Neural cell (in vitro differentiated cells): ENCODE data around the gene SLC25A26. TPM values are rescaled to one million over a fixed set of nuclear protein-coding genes. Genes with fewer than 3 reads are reported as not detected.

Experiments
- H2AFZ ChIP-seq: fragments of 200-600, 300-800 bp; sonication (generic), shearing (Covaris generic); 2 replicates; pipeline ENCODE4 v1.6.0; 2014; ENCODE audit warnings: low read depth, mild to moderate bottlenecking, antibody characterized with exemption, low read length, moderate library complexity
- H3F3A ChIP-seq: fragments of 200-600 bp; shearing (Covaris generic); 2 replicates; pipeline ENCODE4 v1.6.1; 2016; ENCODE audit warnings: mild to moderate bottlenecking, moderate library complexity, mixed read lengths, antibody characterized with exemption, low read length; ENCODE audit not compliant: insufficient read depth, poor library complexity, severe bottlenecking
- H3K27ac ChIP-seq: fragments of 200-600, 300-800 bp; sonication (generic), shearing (Covaris generic); 2 replicates; pipeline ENCODE4 v1.5.1; 2014; ENCODE audit warnings: mild to moderate bottlenecking, low read length, moderate library complexity
- H3K27me3 ChIP-seq: fragments of 300-800, 200-600 bp; sonication (generic), shearing (Covaris generic); 2 replicates; pipeline ENCODE4 v1.6.0; 2014; ENCODE audit warnings: mild to moderate bottlenecking, low read depth, low read length, moderate library complexity; ENCODE audit not compliant: insufficient read depth
- H3K36me3 ChIP-seq: fragments of 300-800, 200-600 bp; sonication (generic), shearing (Covaris generic); 2 replicates; pipeline ENCODE4 v1.5.1; 2014; ENCODE audit warnings: mild to moderate bottlenecking, antibody characterized with exemption, low read length, moderate library complexity; ENCODE audit not compliant: insufficient read depth
- H3K4me2 ChIP-seq: fragments of 300-800, 200-600 bp; sonication (generic), shearing (Covaris generic); 2 replicates; pipeline ENCODE4 v1.6.0; 2014; ENCODE audit warnings: mild to moderate bottlenecking, low read length
- H3K4me3 ChIP-seq: fragments of 300-800, 200-600 bp; sonication (generic), shearing (Covaris generic); 2 replicates; pipeline ENCODE4 v1.5.1; 2014; ENCODE audit warnings: mild to moderate bottlenecking, low read length, moderate library complexity
- H3K79me2 ChIP-seq: fragments of 200-600 bp; shearing (Covaris generic); replicated peaks from 2 replicates; pipeline ENCODE4 v1.6.0; 2014; ENCODE audit warnings: mild to moderate bottlenecking, low read length, moderate library complexity; ENCODE audit not compliant: insufficient read depth
- H3K9ac ChIP-seq: fragments of 300-800, 200-600 bp; sonication (generic), shearing (Covaris generic); 2 replicates; pipeline ENCODE4 v1.6.1; 2016; ENCODE audit warnings: mild to moderate bottlenecking, low read length, mixed read lengths
- H3K9me2 ChIP-seq: fragments of 200-600 bp; shearing (Covaris generic); 2 replicates; pipeline ENCODE4 v1.6.1; 2016; ENCODE audit warnings: mild to moderate bottlenecking, low read length, mixed read lengths; ENCODE audit not compliant: insufficient read depth
- H3K9me3 ChIP-seq: fragments of 200-600, 300-800 bp; sonication (generic), shearing (Covaris generic); 2 replicates; pipeline ENCODE4 v1.6.1; 2016; ENCODE audit warnings: mild to moderate bottlenecking, mixed run types, low read length, moderate library complexity, mixed read lengths
- H4K20me1 ChIP-seq: fragments of 200-600 bp; shearing (Covaris generic); 2 replicates; pipeline ENCODE4 v1.6.1; 2016; ENCODE audit warnings: mild to moderate bottlenecking, mixed run types; ENCODE audit not compliant: insufficient read depth
- CTCF ChIP-seq: fragments of 450-650 bp; IDR thresholded peaks from 2 replicates; pipeline ENCODE4 v1.5.1; 2014; ENCODE audit warnings: antibody characterized with exemption, mild to moderate bottlenecking, moderate library complexity; ENCODE audit not compliant: poor library complexity, severe bottlenecking
- EP300 ChIP-seq: fragments of 450-650 bp; conservative IDR thresholded peaks from 2 replicates; pipeline ENCODE4 v1.6.1; 2014; ENCODE audit warnings: antibody characterized with exemption, mild to moderate bottlenecking, moderate library complexity; ENCODE audit not compliant: poor library complexity, severe bottlenecking
- EZH2 ChIP-seq: fragments of 200-600, 300-800 bp; shearing (Covaris generic), sonication (generic); IDR thresholded peaks from 2 replicates; pipeline ENCODE4 v1.6.1; 2014; ENCODE audit warnings: antibody characterized with exemption, low read length, borderline replicate concordance, mild to moderate bottlenecking; ENCODE audit not compliant: insufficient read depth, poor library complexity, severe bottlenecking
- MXI1 ChIP-seq: fragments of 450-650 bp; conservative IDR thresholded peaks from 2 replicates; pipeline ENCODE4 v1.6.1; 2014; ENCODE audit warnings: antibody characterized with exemption, mild to moderate bottlenecking; ENCODE audit not compliant: poor library complexity, severe bottlenecking
- POLR2AphosphoS5 ChIP-seq: IDR thresholded peaks from 2 replicates; pipeline ENCODE4 v1.6.1; 2012
- RAD21 ChIP-seq: fragments of 450-650 bp; conservative IDR thresholded peaks from 2 replicates; pipeline ENCODE4 v1.6.1; 2014; ENCODE audit warnings: antibody characterized with exemption, mild to moderate bottlenecking, moderate library complexity
- REST ChIP-seq: IDR thresholded peaks from 2 replicates; pipeline ENCODE4 v1.6.1; 2012; ENCODE audit warnings: borderline replicate concordance
- SMC3 ChIP-seq: fragments of 450-650 bp; conservative IDR thresholded peaks from 2 replicates; pipeline ENCODE4 v1.6.1; 2014; ENCODE audit warnings: antibody characterized with exemption, mild to moderate bottlenecking, moderate library complexity; ENCODE audit not compliant: poor library complexity
- TAF1 ChIP-seq: IDR thresholded peaks from 2 replicates; pipeline ENCODE4 v1.6.1; 2012; ENCODE audit warnings: low read depth
- polyA plus RNA-seq: library from polyadenylated mRNA; depleted of rRNA; stranded (reverse); fragments of >200 nt; gene quantifications from 2 replicates; pipeline ENCODE4 v1.2.3, GENCODE V29; 2014

Gene SLC25A26
- polyA plus RNA-seq, 1 donor from 2014 or later, result 21.0 TPM

GRCh38 chr3:66266551-66266950 is 45.8 kb downstream of the SLC25A26 start:
- no peaks in the 10 kb centered on the region for H3K79me2 ChIP-seq
- H3K9me3 ChIP-seq, result no peaks in the 10 kb centered on the region
- no peaks in the 10 kb centered on the region for H4K20me1 ChIP-seq
- H3K4me3 ChIP-seq, result no peak overlapping the region
- H3K36me3 ChIP-seq, result no peaks in the 10 kb centered on the region
- no peak overlapping the region for H2AFZ ChIP-seq
- H3K4me2 ChIP-seq, result no peak overlapping the region
- H3K27ac ChIP-seq, result no peak overlapping the region
- H3K9me2 ChIP-seq, result no peaks in the 10 kb centered on the region
- no peaks in the 10 kb centered on the region for H3K27me3 ChIP-seq
- no peak for TF ChIP-seq RAD21
- TF ChIP-seq REST, result no peak
- no peak for TF ChIP-seq EZH2
- no peak for TF ChIP-seq MXI1
- no peak for TF ChIP-seq CTCF
- TF ChIP-seq SMC3, result no peak
- no peak for TF ChIP-seq EP300
- no peak for TF ChIP-seq POLR2AphosphoS5
- no peak for TF ChIP-seq TAF1
- H3K9ac ChIP-seq, result no peak overlapping the region
- no peaks in the 10 kb centered on the region for H3F3A ChIP-seq

GRCh38 chr3:66267031-66267430 is 46.2 kb downstream of the SLC25A26 start:
- no peaks in the 10 kb centered on the region for H4K20me1 ChIP-seq
- no peaks in the 10 kb centered on the region for H3K36me3 ChIP-seq
- H3K9ac ChIP-seq, result no peak overlapping the region
- no peaks in the 10 kb centered on the region for H3K79me2 ChIP-seq
- no peak overlapping the region for H3K4me2 ChIP-seq
- no peaks in the 10 kb centered on the region for H3K9me3 ChIP-seq
- TF ChIP-seq SMC3, result no peak
- TF ChIP-seq CTCF, result no peak
- no peak for TF ChIP-seq EP300
- no peak for TF ChIP-seq TAF1
- TF ChIP-seq RAD21, result no peak
- no peak for TF ChIP-seq EZH2
- TF ChIP-seq MXI1, result no peak
- TF ChIP-seq POLR2AphosphoS5, result no peak
- TF ChIP-seq REST, result no peak
- no peaks in the 10 kb centered on the region for H3F3A ChIP-seq
- H3K4me3 ChIP-seq, result no peak overlapping the region
- H3K27ac ChIP-seq, result no peak overlapping the region
- no peak overlapping the region for H2AFZ ChIP-seq
- no peaks in the 10 kb centered on the region for H3K27me3 ChIP-seq
- H3K9me2 ChIP-seq, result no peaks in the 10 kb centered on the region
